Liver (tissue), 9 donors: ENCODE results near the gene GLE1. TPM values are rescaled to one million over a fixed set of nuclear protein-coding genes. Genes with fewer than 3 reads are reported as not detected.
"Not testable (repeated sequence)": the region's sequence is repeated elsewhere in the genome, so short reads cannot be mapped to it uniquely, and the experiment has no call there.

ENCODE experiments used
- DNase-seq: peaks from one replicate; pipeline ENCODE4 v3.0.0-alpha.2; 2017; ENCODE audit warnings: low spot score
- H3K27ac ChIP-seq, 2 donors: one replicate each; pipeline ENCODE4 v1.7.0; 2013; ENCODE audit warnings: inconsistent platforms in 2 of 2, low read length in 2 of 2, control low read depth in 1 of 2, low read depth in 1 of 2, mild to moderate bottlenecking in 1 of 2
- H3K27me3 ChIP-seq, 4 donors: one replicate each; pipeline versions ENCODE4 v1.6.1 to v1.7.0; 2013; ENCODE audit warnings: low read length in 3 of 4, inconsistent platforms in 1 of 4, mild to moderate bottlenecking in 1 of 4, moderate library complexity in 1 of 4; ENCODE audit not compliant: control insufficient read depth in 4 of 4, insufficient read depth in 4 of 4
- H3K36me3 ChIP-seq, 4 donors: one replicate each; pipeline versions ENCODE4 v1.6.1 to v1.7.0; 2013; ENCODE audit warnings: low read length in 3 of 4, mild to moderate bottlenecking in 3 of 4, low read depth in 1 of 4, moderate library complexity in 1 of 4; ENCODE audit not compliant: control insufficient read depth in 4 of 4, insufficient read depth in 3 of 4
- H3K4me1 ChIP-seq, 4 donors: one replicate each; pipeline versions ENCODE4 v1.6.1 to v1.7.0; 2013; ENCODE audit warnings: low read length in 3 of 4, mild to moderate bottlenecking in 3 of 4, moderate library complexity in 1 of 4; ENCODE audit not compliant: control insufficient read depth in 4 of 4, insufficient read depth in 4 of 4
- H3K4me3 ChIP-seq, 3 donors: one replicate each; pipeline versions ENCODE4 v1.6.1 to v1.7.0; 2013; ENCODE audit warnings: low read length in 3 of 3, control low read depth in 1 of 3, low read depth in 1 of 3, mild to moderate bottlenecking in 1 of 3
- H3K9ac ChIP-seq, 2 donors: one replicate each; pipeline ENCODE4 v1.7.0; 2013; ENCODE audit warnings: low read length in 2 of 2, mild to moderate bottlenecking in 2 of 2, moderate library complexity in 2 of 2, control low read depth in 1 of 2, low read depth in 1 of 2
- H3K9me3 ChIP-seq, 4 donors: one replicate each; pipeline versions ENCODE4 v1.6.1 to v1.7.0; 2013; ENCODE audit warnings: low read length in 3 of 4; ENCODE audit not compliant: control insufficient read depth in 4 of 4
- EGR1 ChIP-seq, 2 donors: IDR thresholded peaks; 2 replicates each; pipeline ENCODE4 v1.6.1; 2016 to 2018; ENCODE audit warnings: antibody characterized with exemption in 2 of 2, low read depth in 2 of 2
- FOXA2 ChIP-seq: IDR thresholded peaks from 2 replicates; pipeline ENCODE4 v1.6.1; 2016; ENCODE audit warnings: antibody characterized with exemption
- GABPA ChIP-seq, 2 donors: IDR thresholded peaks in 1 of 2; conservative IDR thresholded peaks in 1 of 2; 2 replicates each; pipeline ENCODE4 v1.6.1; 2016; ENCODE audit warnings: antibody characterized with exemption in 2 of 2, mild to moderate bottlenecking in 1 of 2, moderate library complexity in 1 of 2
- HNF4A ChIP-seq, 2 donors: conservative IDR thresholded peaks; 2 replicates each; pipeline ENCODE4 v1.6.1; 2016; ENCODE audit warnings: antibody characterized with exemption in 2 of 2, mild to moderate bottlenecking in 2 of 2
- HNF4G ChIP-seq: IDR thresholded peaks from 2 replicates; pipeline ENCODE4 v1.6.1; 2016; ENCODE audit warnings: antibody characterized with exemption
- JUND ChIP-seq, 2 donors: IDR thresholded peaks; 2 replicates each; pipeline ENCODE4 v1.6.1; 2016; ENCODE audit warnings: antibody characterized with exemption in 2 of 2
- RXRA ChIP-seq, 2 donors: IDR thresholded peaks; 2 replicates each; pipeline ENCODE4 v1.6.1; 2017 to 2018; ENCODE audit warnings: antibody characterized with exemption in 2 of 2, mild to moderate bottlenecking in 1 of 2
- SP1 ChIP-seq: IDR thresholded peaks from 2 replicates; pipeline ENCODE4 v1.6.1; 2018; ENCODE audit warnings: antibody characterized with exemption, mild to moderate bottlenecking
- TAF1 ChIP-seq: conservative IDR thresholded peaks from 2 replicates; pipeline ENCODE4 v1.6.1; 2016; ENCODE audit warnings: antibody characterized with exemption, mild to moderate bottlenecking
- YY1 ChIP-seq: IDR thresholded peaks from 2 replicates; pipeline ENCODE4 v1.6.1; 2016; ENCODE audit warnings: antibody characterized with exemption, mild to moderate bottlenecking
- WGBS: extraction: QIAGEN DNeasy Blood & Tissue Kit; methylation state at CpG from one replicate; pipeline ENCODE4 v1.1.7; 2013; 5-methylcytosine and 5-hydroxymethylcytosine counted together
- polyA plus RNA-seq, 2 donors: library from polyadenylated mRNA; stranded (reverse) in 1 of 2; unstranded in 1 of 2; fragments of 200-250 nt in 1 of 2; fragments of >200 nt in 1 of 2; fragmentation: Nextera tagmentation in 1 of 2; extraction: Ambion mirVana in 1 of 2; gene quantifications; one replicate each; pipeline versions ENCODE4 v1.2.1 to v1.2.3, GENCODE V29; 2013 to 2015
- total RNA-seq, 2 donors: library from RNA; depleted of rRNA; stranded (reverse); fragments of >200 nt; gene quantifications; one replicate each; pipeline ENCODE4 v1.2.3, GENCODE V29; 2014
- TF ChIP-seq, protein P1 (sequence below): IDR thresholded peaks from 2 replicates; pipeline ENCODE4 v1.6.1; 2016; ENCODE audit warnings: antibody characterized with exemption
- TF ChIP-seq, protein P2 (sequence below): IDR thresholded peaks from 2 replicates; pipeline ENCODE4 v1.6.1; 2016; ENCODE audit warnings: antibody characterized with exemption
- TF ChIP-seq, protein P3 (sequence below): fragments of 150-350 bp; IDR thresholded peaks from 2 replicates; pipeline ENCODE4 v1.5.1; 2017; ENCODE audit warnings: improper control_type of control experiment, low read depth, low read length; ENCODE audit not compliant: missing input control
- TF ChIP-seq, protein P4 (sequence below): IDR thresholded peaks from 2 replicates; pipeline ENCODE4 v1.6.1; 2016; ENCODE audit warnings: antibody characterized with exemption
- TF ChIP-seq, protein P5 (sequence below): IDR thresholded peaks from 2 replicates; pipeline ENCODE4 v1.6.1; 2016; ENCODE audit warnings: antibody characterized with exemption, mild to moderate bottlenecking
- donor health status: healthy.
- donor health status: healthy.
- donor health status: healthy.
- donor health status: healthy.
- donor health status: healthy.

Gene GLE1
- total and polyA plus RNA-seq, 4 donors, result 5.3 to 19.5 (median 12.8) TPM

DNA sequence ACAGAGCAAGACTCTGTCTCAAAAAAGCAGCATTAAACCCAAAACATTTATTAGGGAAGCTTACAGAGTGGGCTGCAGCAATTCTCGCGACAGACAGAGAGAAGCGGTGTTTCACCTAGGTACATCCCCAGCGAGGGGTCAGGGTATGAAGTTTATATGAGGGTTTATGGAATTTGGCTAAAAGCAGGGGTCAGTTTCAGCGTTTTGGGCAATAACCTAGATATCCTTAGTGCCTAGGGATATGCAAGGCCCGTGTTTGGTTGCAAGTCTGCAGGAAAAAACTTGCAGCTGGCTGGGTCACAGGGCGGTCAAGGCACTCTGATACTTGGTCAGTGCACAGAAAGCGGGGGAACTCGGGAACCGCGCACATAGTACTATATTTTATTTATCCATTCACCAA lies 649 bp upstream of the GLE1 start:
- TF ChIP-seq RXRA (IDR thresholded peaks at IDR 0.05) (peak; percentile 37 to 39), EGR1 (IDR thresholded peaks at IDR 0.05; ENCODE audit: low read depth in 2 of 2) (no peak), GABPA (IDR thresholded peaks at IDR 0.05 in 1 of 2, conservative IDR thresholded peaks at IDR 0.05 in 1 of 2) (no peak), SP1 (peak; percentile 31), HNF4A (conservative IDR thresholded peaks at IDR 0.05) (no peak)
- TF ChIP-seq, protein P1, sequence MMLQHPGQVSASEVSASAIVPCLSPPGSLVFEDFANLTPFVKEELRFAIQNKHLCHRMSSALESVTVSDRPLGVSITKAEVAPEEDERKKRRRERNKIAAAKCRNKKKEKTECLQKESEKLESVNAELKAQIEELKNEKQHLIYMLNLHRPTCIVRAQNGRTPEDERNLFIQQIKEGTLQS, result no peak
- no peak overlapping the region for H3K27ac ChIP-seq
- DNase-seq, result no peak
- peak overlapping the region; percentile 16 to 93 (median 86) for H3K4me3 ChIP-seq
- H3K36me3 ChIP-seq, result peaks cover 4 to 21% (median 7%) of the 10 kb centered on the region in 4 donors
- WGBS, result 17% methylated on average over 11 of the region's 11 CpGs
- H3K9ac ChIP-seq, result peak overlapping the region; percentile 76 to 77
- H3K9me3 ChIP-seq, result no peaks in the 10 kb centered on the region
- H3K4me1 ChIP-seq, result peaks cover 2 to 21% (median 17%) of the 10 kb centered on the region in 4 donors
- H3K27me3 ChIP-seq, result no peaks in the 10 kb centered on the region

DNA sequence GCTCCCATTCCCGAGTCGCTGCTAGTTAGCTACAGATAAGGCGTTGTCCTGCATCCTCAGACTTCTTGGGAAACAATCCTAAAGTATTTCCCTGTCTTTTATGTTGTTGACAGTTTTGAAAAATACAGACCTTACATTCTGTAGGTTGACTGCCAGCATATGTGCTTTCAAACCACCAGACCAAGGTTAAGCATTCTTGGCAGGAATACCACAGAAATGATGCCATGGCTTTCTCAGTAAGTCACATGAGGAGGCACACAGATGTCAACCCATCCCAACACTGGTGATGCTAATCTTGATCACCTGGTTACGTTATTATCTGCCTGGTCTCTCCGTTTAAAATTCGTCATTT lies 871 bp downstream of the GLE1 start:
- TF ChIP-seq SP1, result no peak
- TF ChIP-seq, protein P2, sequence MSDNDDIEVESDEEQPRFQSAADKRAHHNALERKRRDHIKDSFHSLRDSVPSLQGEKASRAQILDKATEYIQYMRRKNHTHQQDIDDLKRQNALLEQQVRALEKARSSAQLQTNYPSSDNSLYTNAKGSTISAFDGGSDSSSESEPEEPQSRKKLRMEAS, result no peak
- TF ChIP-seq, protein P1, result no peak
- no peak for TF ChIP-seq FOXA2
- no peak for TF ChIP-seq YY1
- TF ChIP-seq HNF4G, result no peak
- TF ChIP-seq, protein P3, sequence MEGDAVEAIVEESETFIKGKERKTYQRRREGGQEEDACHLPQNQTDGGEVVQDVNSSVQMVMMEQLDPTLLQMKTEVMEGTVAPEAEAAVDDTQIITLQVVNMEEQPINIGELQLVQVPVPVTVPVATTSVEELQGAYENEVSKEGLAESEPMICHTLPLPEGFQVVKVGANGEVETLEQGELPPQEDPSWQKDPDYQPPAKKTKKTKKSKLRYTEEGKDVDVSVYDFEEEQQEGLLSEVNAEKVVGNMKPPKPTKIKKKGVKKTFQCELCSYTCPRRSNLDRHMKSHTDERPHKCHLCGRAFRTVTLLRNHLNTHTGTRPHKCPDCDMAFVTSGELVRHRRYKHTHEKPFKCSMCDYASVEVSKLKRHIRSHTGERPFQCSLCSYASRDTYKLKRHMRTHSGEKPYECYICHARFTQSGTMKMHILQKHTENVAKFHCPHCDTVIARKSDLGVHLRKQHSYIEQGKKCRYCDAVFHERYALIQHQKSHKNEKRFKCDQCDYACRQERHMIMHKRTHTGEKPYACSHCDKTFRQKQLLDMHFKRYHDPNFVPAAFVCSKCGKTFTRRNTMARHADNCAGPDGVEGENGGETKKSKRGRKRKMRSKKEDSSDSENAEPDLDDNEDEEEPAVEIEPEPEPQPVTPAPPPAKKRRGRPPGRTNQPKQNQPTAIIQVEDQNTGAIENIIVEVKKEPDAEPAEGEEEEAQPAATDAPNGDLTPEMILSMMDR, result no peak
- TF ChIP-seq, protein P4, sequence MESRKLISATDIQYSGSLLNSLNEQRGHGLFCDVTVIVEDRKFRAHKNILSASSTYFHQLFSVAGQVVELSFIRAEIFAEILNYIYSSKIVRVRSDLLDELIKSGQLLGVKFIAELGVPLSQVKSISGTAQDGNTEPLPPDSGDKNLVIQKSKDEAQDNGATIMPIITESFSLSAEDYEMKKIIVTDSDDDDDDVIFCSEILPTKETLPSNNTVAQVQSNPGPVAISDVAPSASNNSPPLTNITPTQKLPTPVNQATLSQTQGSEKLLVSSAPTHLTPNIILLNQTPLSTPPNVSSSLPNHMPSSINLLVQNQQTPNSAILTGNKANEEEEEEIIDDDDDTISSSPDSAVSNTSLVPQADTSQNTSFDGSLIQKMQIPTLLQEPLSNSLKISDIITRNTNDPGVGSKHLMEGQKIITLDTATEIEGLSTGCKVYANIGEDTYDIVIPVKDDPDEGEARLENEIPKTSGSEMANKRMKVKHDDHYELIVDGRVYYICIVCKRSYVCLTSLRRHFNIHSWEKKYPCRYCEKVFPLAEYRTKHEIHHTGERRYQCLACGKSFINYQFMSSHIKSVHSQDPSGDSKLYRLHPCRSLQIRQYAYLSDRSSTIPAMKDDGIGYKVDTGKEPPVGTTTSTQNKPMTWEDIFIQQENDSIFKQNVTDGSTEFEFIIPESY, result no peak
- TF ChIP-seq RXRA (IDR thresholded peaks at IDR 0.05), result no peak
- TF ChIP-seq, protein P5, sequence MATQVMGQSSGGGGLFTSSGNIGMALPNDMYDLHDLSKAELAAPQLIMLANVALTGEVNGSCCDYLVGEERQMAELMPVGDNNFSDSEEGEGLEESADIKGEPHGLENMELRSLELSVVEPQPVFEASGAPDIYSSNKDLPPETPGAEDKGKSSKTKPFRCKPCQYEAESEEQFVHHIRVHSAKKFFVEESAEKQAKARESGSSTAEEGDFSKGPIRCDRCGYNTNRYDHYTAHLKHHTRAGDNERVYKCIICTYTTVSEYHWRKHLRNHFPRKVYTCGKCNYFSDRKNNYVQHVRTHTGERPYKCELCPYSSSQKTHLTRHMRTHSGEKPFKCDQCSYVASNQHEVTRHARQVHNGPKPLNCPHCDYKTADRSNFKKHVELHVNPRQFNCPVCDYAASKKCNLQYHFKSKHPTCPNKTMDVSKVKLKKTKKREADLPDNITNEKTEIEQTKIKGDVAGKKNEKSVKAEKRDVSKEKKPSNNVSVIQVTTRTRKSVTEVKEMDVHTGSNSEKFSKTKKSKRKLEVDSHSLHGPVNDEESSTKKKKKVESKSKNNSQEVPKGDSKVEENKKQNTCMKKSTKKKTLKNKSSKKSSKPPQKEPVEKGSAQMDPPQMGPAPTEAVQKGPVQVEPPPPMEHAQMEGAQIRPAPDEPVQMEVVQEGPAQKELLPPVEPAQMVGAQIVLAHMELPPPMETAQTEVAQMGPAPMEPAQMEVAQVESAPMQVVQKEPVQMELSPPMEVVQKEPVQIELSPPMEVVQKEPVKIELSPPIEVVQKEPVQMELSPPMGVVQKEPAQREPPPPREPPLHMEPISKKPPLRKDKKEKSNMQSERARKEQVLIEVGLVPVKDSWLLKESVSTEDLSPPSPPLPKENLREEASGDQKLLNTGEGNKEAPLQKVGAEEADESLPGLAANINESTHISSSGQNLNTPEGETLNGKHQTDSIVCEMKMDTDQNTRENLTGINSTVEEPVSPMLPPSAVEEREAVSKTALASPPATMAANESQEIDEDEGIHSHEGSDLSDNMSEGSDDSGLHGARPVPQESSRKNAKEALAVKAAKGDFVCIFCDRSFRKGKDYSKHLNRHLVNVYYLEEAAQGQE, result no peak
- TF ChIP-seq GABPA (IDR thresholded peaks at IDR 0.05 in 1 of 2, conservative IDR thresholded peaks at IDR 0.05 in 1 of 2), result no peak
- no peak for TF ChIP-seq TAF1
- TF ChIP-seq JUND (IDR thresholded peaks at IDR 0.05), result no peak

DNA sequence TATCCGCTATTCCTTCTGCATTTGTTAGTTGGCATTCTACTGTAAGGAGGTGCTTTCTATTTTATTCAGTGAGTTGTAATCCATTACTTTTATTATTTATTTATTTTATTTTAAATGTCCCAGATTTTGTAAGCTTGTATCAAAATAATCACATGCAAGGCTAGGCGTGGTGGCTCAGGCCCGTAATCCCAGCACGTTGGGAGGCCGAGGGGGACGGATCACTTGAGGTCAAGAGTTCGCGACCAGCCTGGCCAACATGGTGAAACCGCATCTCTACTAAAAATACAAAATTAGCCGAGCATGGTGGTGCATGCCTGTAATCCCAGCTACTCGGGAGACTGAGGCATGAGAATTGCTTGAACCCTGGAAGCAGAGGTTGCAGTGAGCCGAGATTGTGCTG lies 1.4 kb downstream of the GLE1 start:
- H3K27ac ChIP-seq, H3K9me3 ChIP-seq, DNase-seq, H3K27me3 ChIP-seq, H3K4me3 ChIP-seq: not testable (repeated sequence)
- Histone ChIP-seq H3K36me3 (peaks cover under 1 to 20% (median 8%) of the 10 kb centered on the region in 4 donors), H3K9ac (peak overlapping the region in 1 of 2 donors; percentile 59), H3K4me1 (peaks cover 2 to 21% (median 17%) of the 10 kb centered on the region in 4 donors)
- WGBS, result 92% methylated on average over 12 of the region's 12 CpGs

More for the DNA sequence above, 871 bp downstream of the GLE1 start:
- peak overlapping the region; percentile 85 to 93 (median 86) for H3K4me3 ChIP-seq
- 39% methylated on average over 6 of the region's 6 CpGs for WGBS
- peak overlapping the region in 1 of 2 donors; percentile 59 for H3K9ac ChIP-seq
- H3K27me3 ChIP-seq, result no peaks in the 10 kb centered on the region
- no peaks in the 10 kb centered on the region for H3K9me3 ChIP-seq
- peaks cover 2 to 21% (median 17%) of the 10 kb centered on the region in 4 donors for H3K4me1 ChIP-seq
- DNase-seq, result no peak
- H3K36me3 ChIP-seq, result peaks cover 6 to 22% (median 7%) of the 10 kb centered on the region in 4 donors
- H3K27ac ChIP-seq, result peak overlapping the region in 1 of 2 donors; percentile 85
